GM12892 (cell line): ENCODE measurements around the gene IGF2BP3.

ENCODE experiments used
- POLR2A ChIP-seq: IDR thresholded peaks from 2 replicates; pipeline ENCODE4 v1.6.1; 2011; ENCODE audit warnings: low read depth, low read length, control low read depth
- POLR2AphosphoS5 ChIP-seq: IDR thresholded peaks from 2 replicates; pipeline ENCODE4 v1.6.1; 2011; ENCODE audit warnings: low read depth, low read length, control low read depth
- TAF1 ChIP-seq: IDR thresholded peaks from 2 replicates; pipeline ENCODE4 v1.6.1; 2011; ENCODE audit warnings: low read depth, mild to moderate bottlenecking, control low read depth, low read length, borderline replicate concordance

- TF ChIP-seq POLR2A (no peak), POLR2AphosphoS5 (no peak), TAF1 (no peak)
Measured at GRCh38 chr7:23383225-23383624, 87.1 kb downstream of the IGF2BP3 start.
